Loucy (cell line): ENCODE measurements around the gene TACC3.

Experiments used
- H2AFZ ChIP-seq: fragments of 200-600 bp; sonication (generic); 2 replicates; pipeline ENCODE4 v1.6.0; 2016; ENCODE audit warnings: antibody characterized with exemption, mild to moderate bottlenecking, low read length, moderate library complexity
- H3F3A ChIP-seq: fragments of 200-600 bp; 2 replicates; pipeline ENCODE4 v1.6.0; 2016; ENCODE audit warnings: antibody characterized with exemption, low read depth, mild to moderate bottlenecking
- H3K27me3 ChIP-seq: fragments of 200-600 bp; sonication (generic); 2 replicates; pipeline ENCODE4 v1.6.1; 2014; ENCODE audit warnings: low read length, mild to moderate bottlenecking; ENCODE audit not compliant: insufficient read depth, poor library complexity, severe bottlenecking
- H3K36me3 ChIP-seq: fragments of 200-600 bp; sonication (generic); 2 replicates; pipeline ENCODE4 v1.6.1; 2016; ENCODE audit warnings: low read length; ENCODE audit not compliant: insufficient read depth
- H3K4me1 ChIP-seq: fragments of 200-600 bp; sonication (generic); 2 replicates; pipeline ENCODE4 v1.5.1; 2014; ENCODE audit warnings: low read length, mild to moderate bottlenecking; ENCODE audit not compliant: insufficient read depth, poor library complexity, severe bottlenecking
- H3K4me2 ChIP-seq: fragments of 200-600 bp; sonication (generic); 2 replicates; pipeline ENCODE4 v1.6.0; 2014; ENCODE audit warnings: antibody characterized with exemption, low read length, low read depth, mild to moderate bottlenecking; ENCODE audit not compliant: poor library complexity, severe bottlenecking
- H3K4me3 ChIP-seq: fragments of 200-600 bp; sonication (generic); 2 replicates; pipeline ENCODE4 v1.5.1; 2014; ENCODE audit warnings: low read length, mild to moderate bottlenecking, mixed read lengths; ENCODE audit not compliant: poor library complexity, severe bottlenecking
- H3K79me2 ChIP-seq: fragments of 200-600 bp; sonication (generic); 2 replicates; pipeline ENCODE4 v1.6.1; 2014; ENCODE audit warnings: low read length; ENCODE audit not compliant: insufficient read depth
- H3K9ac ChIP-seq: fragments of 200-600 bp; sonication (generic); 2 replicates; pipeline ENCODE4 v1.6.0; 2014; ENCODE audit warnings: mild to moderate bottlenecking, low read depth, low read length, moderate library complexity; ENCODE audit not compliant: poor library complexity, severe bottlenecking
- H3K9me2 ChIP-seq: fragments of 200-600 bp; sonication (generic); replicated peaks from 2 replicates; pipeline ENCODE4 v1.6.1; 2016; ENCODE audit warnings: low read depth, low read length, mixed read lengths
- H3K9me3 ChIP-seq: fragments of 200-600 bp; sonication (generic); 2 replicates; pipeline ENCODE4 v1.6.1; 2014; ENCODE audit warnings: mild to moderate bottlenecking, antibody characterized with exemption, low read length, low read depth; ENCODE audit not compliant: insufficient read depth
- H4K20me1 ChIP-seq: fragments of 200-600 bp; sonication (generic); 2 replicates; pipeline ENCODE4 v1.6.0; 2014; ENCODE audit warnings: antibody characterized with exemption, low read length, mild to moderate bottlenecking; ENCODE audit not compliant: insufficient read depth, poor library complexity, severe bottlenecking
- EZH2phosphoT487 ChIP-seq: fragments of 200-600 bp; IDR thresholded peaks from 2 replicates; pipeline ENCODE4 v1.6.1; 2018; ENCODE audit warnings: antibody characterized with exemption, mild to moderate bottlenecking, moderate library complexity, borderline replicate concordance
- TF ChIP-seq, protein P1 (sequence below): fragments of 200-600 bp; sonication (generic); conservative IDR thresholded peaks from 2 replicates; pipeline ENCODE4 v1.5.1; 2014; ENCODE audit warnings: mild to moderate bottlenecking, antibody characterized with exemption, low read length

Gene TACC3

DNA sequence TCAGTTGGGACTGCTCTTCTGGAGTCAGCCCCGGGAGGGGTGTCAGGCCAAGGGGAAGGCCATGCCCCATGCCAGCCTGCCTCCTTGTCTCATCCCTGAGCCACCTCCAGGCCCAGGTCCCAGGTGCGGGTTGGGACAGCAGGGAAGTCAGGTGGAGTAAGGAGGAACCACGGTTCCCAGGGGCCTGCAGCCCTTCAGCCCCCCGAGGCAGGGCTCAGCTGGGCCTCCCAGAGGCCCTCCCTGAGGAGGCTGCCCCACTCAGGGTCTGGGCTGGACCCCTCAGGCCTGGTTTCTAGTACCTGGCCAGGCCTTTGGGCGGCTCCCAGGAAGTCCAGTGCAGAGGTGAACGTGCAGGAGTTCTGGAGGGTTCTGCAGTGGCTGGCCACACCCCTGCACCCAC, 48.4 kb downstream of the TACC3 start:
- Histone ChIP-seq H3K9ac (no peak overlapping the region), H3K27me3 (no peaks in the 10 kb centered on the region), H3K9me3 (no peaks in the 10 kb centered on the region), H3K36me3 (no peaks in the 10 kb centered on the region), H3K79me2 (no peaks in the 10 kb centered on the region), H3F3A (no peaks in the 10 kb centered on the region), H3K4me3 (no peak overlapping the region), H3K4me1 (no peaks in the 10 kb centered on the region), H4K20me1 (no peaks in the 10 kb centered on the region), H2AFZ (no peak overlapping the region), H3K4me2 (no peak overlapping the region), H3K9me2 (no peaks in the 10 kb centered on the region)
- TF ChIP-seq, protein P1, sequence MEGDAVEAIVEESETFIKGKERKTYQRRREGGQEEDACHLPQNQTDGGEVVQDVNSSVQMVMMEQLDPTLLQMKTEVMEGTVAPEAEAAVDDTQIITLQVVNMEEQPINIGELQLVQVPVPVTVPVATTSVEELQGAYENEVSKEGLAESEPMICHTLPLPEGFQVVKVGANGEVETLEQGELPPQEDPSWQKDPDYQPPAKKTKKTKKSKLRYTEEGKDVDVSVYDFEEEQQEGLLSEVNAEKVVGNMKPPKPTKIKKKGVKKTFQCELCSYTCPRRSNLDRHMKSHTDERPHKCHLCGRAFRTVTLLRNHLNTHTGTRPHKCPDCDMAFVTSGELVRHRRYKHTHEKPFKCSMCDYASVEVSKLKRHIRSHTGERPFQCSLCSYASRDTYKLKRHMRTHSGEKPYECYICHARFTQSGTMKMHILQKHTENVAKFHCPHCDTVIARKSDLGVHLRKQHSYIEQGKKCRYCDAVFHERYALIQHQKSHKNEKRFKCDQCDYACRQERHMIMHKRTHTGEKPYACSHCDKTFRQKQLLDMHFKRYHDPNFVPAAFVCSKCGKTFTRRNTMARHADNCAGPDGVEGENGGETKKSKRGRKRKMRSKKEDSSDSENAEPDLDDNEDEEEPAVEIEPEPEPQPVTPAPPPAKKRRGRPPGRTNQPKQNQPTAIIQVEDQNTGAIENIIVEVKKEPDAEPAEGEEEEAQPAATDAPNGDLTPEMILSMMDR: no peak
- TF ChIP-seq EZH2phosphoT487: no peak

DNA sequence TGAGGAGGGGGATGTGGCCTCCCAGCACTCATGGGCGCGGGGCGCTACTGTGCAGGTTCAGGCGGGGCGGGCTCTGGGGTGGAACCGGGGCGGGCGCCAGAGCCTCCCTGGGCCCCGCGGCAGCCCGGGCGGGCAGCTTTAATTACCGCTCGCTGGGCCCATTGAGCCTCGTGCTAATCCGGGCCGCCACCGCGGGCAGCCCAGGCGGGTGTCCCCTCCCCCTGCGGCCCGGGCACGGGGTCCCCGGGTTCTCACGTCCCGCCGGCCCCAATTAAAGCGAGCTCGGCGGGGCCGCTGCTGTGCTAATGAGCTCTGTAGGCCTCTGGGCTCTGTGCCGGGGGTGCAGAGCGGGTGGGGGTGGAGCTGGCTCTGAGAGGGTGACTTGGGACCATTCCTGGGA, 48.9 kb downstream of the TACC3 start:
- H3K4me1 ChIP-seq: no peaks in the 10 kb centered on the region
- H3K36me3 ChIP-seq: no peaks in the 10 kb centered on the region
- no peaks in the 10 kb centered on the region for H3K9me3 ChIP-seq
- no peaks in the 10 kb centered on the region for H3K79me2 ChIP-seq
- no peak overlapping the region for H3K4me3 ChIP-seq
- H2AFZ ChIP-seq: no peak overlapping the region
- H3F3A ChIP-seq: no peaks in the 10 kb centered on the region
- H4K20me1 ChIP-seq: no peaks in the 10 kb centered on the region
- no peaks in the 10 kb centered on the region for H3K27me3 ChIP-seq
- H3K9ac ChIP-seq: peak overlapping the region; percentile 50
- H3K9me2 ChIP-seq: no peaks in the 10 kb centered on the region
- no peak overlapping the region for H3K4me2 ChIP-seq
- TF ChIP-seq, protein P1: no peak
- TF ChIP-seq EZH2phosphoT487: no peak

GRCh38 chr4:1770791-1771231, 49.5 kb downstream of the TACC3 start:
- Histone ChIP-seq H3F3A (no peaks in the 10 kb centered on the region), H3K9ac (peak overlapping the region; percentile 50), H3K36me3 (no peaks in the 10 kb centered on the region), H3K4me1 (no peaks in the 10 kb centered on the region), H3K4me2 (no peak overlapping the region), H2AFZ (no peak overlapping the region), H3K27me3 (no peaks in the 10 kb centered on the region), H3K9me3 (no peaks in the 10 kb centered on the region), H3K4me3 (no peak overlapping the region), H3K9me2 (no peaks in the 10 kb centered on the region), H3K79me2 (no peaks in the 10 kb centered on the region), H4K20me1 (no peaks in the 10 kb centered on the region)
- TF ChIP-seq, protein P1: no peak
- TF ChIP-seq EZH2phosphoT487: no peak
